Activated T-helper 17 cell treated with anti-CD3 and anti-CD28 coated beads, Interleukin-2, amount 50 U/mL, for 72 hours (primary cell): ENCODE measurements around the gene ZNF724. TPM values are rescaled to one million over a fixed set of nuclear protein-coding genes. Genes with fewer than 3 reads are reported as not detected.

Experiments
- total RNA-seq, 2 donors: library from RNA; stranded (reverse); gene quantifications; one replicate each; pipeline ENCODE4 v1.2.3, GENCODE V29; 2022

The ZNF724 gene
- total RNA-seq, 2 donors from 2014 or later, result 11.8 to 12.5 TPM

Other genes starting within 250 kb of the ZNF724 start
- gene ZNF728, start 247.2 kb downstream of the ZNF724 start, total RNA-seq, result under 1 TPM in 1 of 2 donors, not detected in 1; 0.13 TPM
- gene ZNF730, start 133.4 kb downstream of the ZNF724 start, total RNA-seq, result under 1 TPM; 0.17 to 0.61 TPM
- 10 to 100 TPM; 23.7 to 39.9 TPM for gene ZNF91, start 145.1 kb upstream of the ZNF724 start, total RNA-seq